SU-DHL-6 (cell line): ENCODE measurements around the gene OPRM1.
"Not testable (repeated sequence)": the region's sequence is repeated elsewhere in the genome, so short reads cannot be mapped to it uniquely, and the experiment has no call there.

Source experiments
- H2AFZ ChIP-seq: fragments of 200-600 bp; sonication (generic); 2 replicates; pipeline ENCODE4 v1.6.1; 2014; ENCODE audit warnings: low read depth, mild to moderate bottlenecking, moderate library complexity, mixed read lengths, antibody characterized with exemption, low read length; ENCODE audit not compliant: severe bottlenecking
- H3F3A ChIP-seq: fragments of 200-600 bp; shearing (Covaris generic); 2 replicates; pipeline ENCODE4 v1.6.0; 2016; ENCODE audit warnings: antibody characterized with exemption, mild to moderate bottlenecking; ENCODE audit not compliant: insufficient read depth
- H3K27ac ChIP-seq: fragments of 200-600 bp; sonication (generic); 2 replicates; pipeline ENCODE4 v1.5.1; 2016; ENCODE audit warnings: low read depth, mild to moderate bottlenecking, low read length, moderate library complexity, mixed read lengths
- H3K27me3 ChIP-seq: fragments of 200-600 bp; sonication (generic), shearing (Covaris generic); 2 replicates; pipeline ENCODE4 v1.6.0; 2014; ENCODE audit warnings: mild to moderate bottlenecking, low read length
- H3K36me3 ChIP-seq: fragments of 200-600 bp; sonication (generic); 2 replicates; pipeline ENCODE4 v1.6.1; 2014; ENCODE audit warnings: mild to moderate bottlenecking, low read length, mixed read lengths
- H3K4me2 ChIP-seq: fragments of 300-600, 200-600 bp; shearing (Covaris generic), sonication (generic); 2 replicates; pipeline ENCODE4 v1.6.0; 2014; ENCODE audit warnings: low read length, low read depth, mild to moderate bottlenecking; ENCODE audit not compliant: poor library complexity, severe bottlenecking
- H3K4me3 ChIP-seq: fragments of 200-600 bp; sonication (generic); 2 replicates; pipeline ENCODE4 v1.5.1; 2014; ENCODE audit warnings: antibody characterized with exemption, low read length, mild to moderate bottlenecking, mixed read lengths; ENCODE audit not compliant: insufficient read depth, poor library complexity, severe bottlenecking
- H3K79me2 ChIP-seq: fragments of 200-600 bp; sonication (generic); 2 replicates; pipeline ENCODE4 v1.6.1; 2014; ENCODE audit warnings: mild to moderate bottlenecking, low read length, moderate library complexity; ENCODE audit not compliant: insufficient read depth
- H3K9ac ChIP-seq: fragments of 200-600 bp; sonication (generic); 2 replicates; pipeline ENCODE4 v1.7.0; 2014; ENCODE audit warnings: mild to moderate bottlenecking, low read length
- H3K9me2 ChIP-seq: fragments of 200-600 bp; sonication (generic); replicated peaks from 2 replicates; pipeline ENCODE4 v1.6.1; 2014; ENCODE audit warnings: low read length; ENCODE audit not compliant: insufficient read depth
- H3K9me3 ChIP-seq: fragments of 200-600 bp; sonication (generic); 2 replicates; pipeline ENCODE4 v1.6.1; 2014; ENCODE audit warnings: low read length, mixed read lengths; ENCODE audit not compliant: insufficient read depth
- H4K20me1 ChIP-seq: fragments of 200-600 bp; sonication (generic); 2 replicates; pipeline ENCODE4 v1.6.1; 2014; ENCODE audit warnings: low read depth, mild to moderate bottlenecking, antibody characterized with exemption, low read length, moderate library complexity, mixed read lengths
- CTCF ChIP-seq: fragments of 200-600 bp; sonication (generic); IDR thresholded peaks from one replicate; pipeline ENCODE4 v1.5.1; 2017; ENCODE audit warnings: antibody characterized with exemption, mild to moderate bottlenecking, low read length, moderate library complexity; ENCODE audit not compliant: insufficient read depth, poor library complexity, severe bottlenecking
- EZH2phosphoT487 ChIP-seq: fragments of 200-600 bp; sonication (generic), shearing (Covaris generic); conservative IDR thresholded peaks from 2 replicates; pipeline ENCODE4 v1.6.1; 2018; ENCODE audit warnings: mild to moderate bottlenecking, antibody characterized with exemption, low read length, moderate library complexity, mixed read lengths

The OPRM1 gene

GRCh38 chr6:154071711-154072110 lies 32.7 kb downstream of the OPRM1 start:
- Histone ChIP-seq H3K9me3 (no peaks in the 10 kb centered on the region), H3K27ac (no peak overlapping the region), H3F3A (no peaks in the 10 kb centered on the region), H3K36me3 (no peaks in the 10 kb centered on the region), H3K9me2 (no peaks in the 10 kb centered on the region), H4K20me1 (no peaks in the 10 kb centered on the region), H3K4me2 (no peak overlapping the region), H2AFZ (no peak overlapping the region), H3K79me2 (no peaks in the 10 kb centered on the region), H3K27me3 (no peaks in the 10 kb centered on the region), H3K4me3 (no peak overlapping the region), H3K9ac (no peak overlapping the region)
- no peak for TF ChIP-seq CTCF
- TF ChIP-seq EZH2phosphoT487 = no peak

- not testable (repeated sequence) for H3K4me3 ChIP-seq, H3K79me2 ChIP-seq, H3K36me3 ChIP-seq, H4K20me1 ChIP-seq, H2AFZ ChIP-seq, H3K9ac ChIP-seq, H3K9me3 ChIP-seq, H3K27me3 ChIP-seq, H3K4me2 ChIP-seq, H3K27ac ChIP-seq, H3F3A ChIP-seq, H3K9me2 ChIP-seq
Observed at GRCh38 chr6:154078596-154078995, 39.6 kb downstream of the OPRM1 start.

- Histone ChIP-seq H2AFZ (no peak overlapping the region), H3K27ac (no peak overlapping the region), H3K27me3 (no peaks in the 10 kb centered on the region), H3K79me2 (no peaks in the 10 kb centered on the region), H3K9me3 (no peaks in the 10 kb centered on the region), H3K4me3 (no peak overlapping the region), H3K36me3 (no peaks in the 10 kb centered on the region), H4K20me1 (no peaks in the 10 kb centered on the region), H3K9me2 (no peaks in the 10 kb centered on the region), H3K4me2 (no peak overlapping the region), H3F3A (no peaks in the 10 kb centered on the region), H3K9ac (no peak overlapping the region)
- TF ChIP-seq CTCF (no peak), EZH2phosphoT487 (no peak)
Observed at GRCh38 chr6:154080461-154081189, 41.6 kb downstream of the OPRM1 start.

- Histone ChIP-seq H3K27ac (no peak overlapping the region), H3K9me2 (no peaks in the 10 kb centered on the region), H4K20me1 (no peaks in the 10 kb centered on the region), H3K4me3 (no peak overlapping the region), H3F3A (no peaks in the 10 kb centered on the region), H3K36me3 (no peaks in the 10 kb centered on the region), H3K9me3 (no peaks in the 10 kb centered on the region), H3K9ac (no peak overlapping the region), H2AFZ (no peak overlapping the region), H3K79me2 (no peaks in the 10 kb centered on the region), H3K4me2 (no peak overlapping the region), H3K27me3 (no peaks in the 10 kb centered on the region)
- TF ChIP-seq EZH2phosphoT487 (no peak), CTCF (no peak)
Observed at GRCh38 chr6:154086510-154086909, 47.5 kb downstream of the OPRM1 start.
